GM19043 (cell line): ENCODE data around the gene LBHD1.
"Not testable (repeated sequence)": the region's sequence is repeated elsewhere in the genome, so short reads cannot be mapped to it uniquely, and the experiment has no call there.

Source experiments
- ATAC-seq: cut with Tn5 transposase; IDR thresholded peaks from one replicate; pipeline ENCODE4 v1.9.1; 2021; ENCODE audit warnings: low read depth; ENCODE audit not compliant: unreplicated experiment

The LBHD1 gene

DNA sequence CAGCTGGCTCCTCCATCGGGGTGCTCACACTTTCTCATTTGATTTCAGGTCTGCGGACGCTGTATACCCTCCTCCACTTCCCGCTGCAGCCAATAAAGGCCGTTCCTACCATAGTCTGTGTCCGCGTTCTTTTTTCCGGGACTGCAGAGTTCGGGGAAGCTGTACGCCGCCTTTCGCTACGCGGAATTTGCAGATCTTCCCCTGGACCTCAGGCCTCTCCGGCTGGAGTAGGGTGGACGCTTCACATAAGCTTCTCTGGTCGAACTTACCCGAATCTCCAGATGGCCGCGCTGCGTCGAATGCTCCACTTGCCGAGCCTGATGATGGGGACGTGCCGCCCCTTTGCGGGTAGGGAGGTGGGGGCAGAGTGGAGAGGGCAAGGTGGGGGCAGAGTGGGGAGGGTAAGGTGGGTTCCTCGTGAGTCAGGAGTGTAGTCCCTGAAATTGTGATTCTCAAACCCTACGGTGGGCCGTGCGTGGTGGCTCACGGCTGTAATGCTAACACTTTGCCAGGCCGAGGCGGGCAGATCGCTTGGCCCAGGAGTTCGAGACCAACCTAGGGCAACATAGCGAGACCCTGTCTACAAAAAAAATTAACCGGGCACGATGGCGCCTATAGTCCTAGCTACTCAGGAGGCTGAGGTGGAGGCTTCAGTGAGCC is 6.3 kb downstream of the LBHD1 start:
- no peak for ATAC-seq

DNA sequence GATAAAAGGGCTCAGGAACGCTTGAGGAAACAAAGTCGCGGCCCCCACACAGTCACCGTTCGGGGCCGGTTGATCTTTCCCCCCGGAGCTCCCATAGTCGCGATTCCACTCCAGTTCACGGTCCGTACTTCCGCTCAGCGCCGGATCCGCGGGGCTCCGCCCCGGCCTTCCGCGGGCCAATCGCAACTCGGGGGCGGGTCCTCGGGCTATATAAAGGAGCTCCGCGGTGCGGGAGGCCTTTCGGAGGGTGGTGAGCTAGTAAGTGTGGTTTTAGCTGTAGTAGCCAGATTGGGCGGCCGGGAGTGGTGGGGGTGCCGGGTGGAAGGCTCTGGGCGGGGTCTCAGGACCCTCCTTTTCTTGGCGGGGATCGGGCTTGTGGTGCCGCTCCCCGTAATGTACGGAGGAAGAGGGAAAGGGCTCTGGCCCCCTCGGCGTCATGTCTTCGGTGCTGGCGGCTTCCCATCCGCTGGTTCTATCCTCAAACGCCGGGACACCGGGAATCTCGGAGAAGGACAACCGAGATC is 6.9 kb downstream of the LBHD1 start, which contains the start of the genes C11orf98 and CSKMT:
Gene C11orf98, minus strand, starts transcription at position 136 of the 524 bp plus-strand sequence. Its CDS starts 41 bp downstream, at position 95.
Gene CSKMT, plus strand, starts transcription at position 238 of the 524 bp plus-strand sequence. CDS start 568 bp downstream, outside the sequence.
- ATAC-seq: peak; percentile 82

DNA sequence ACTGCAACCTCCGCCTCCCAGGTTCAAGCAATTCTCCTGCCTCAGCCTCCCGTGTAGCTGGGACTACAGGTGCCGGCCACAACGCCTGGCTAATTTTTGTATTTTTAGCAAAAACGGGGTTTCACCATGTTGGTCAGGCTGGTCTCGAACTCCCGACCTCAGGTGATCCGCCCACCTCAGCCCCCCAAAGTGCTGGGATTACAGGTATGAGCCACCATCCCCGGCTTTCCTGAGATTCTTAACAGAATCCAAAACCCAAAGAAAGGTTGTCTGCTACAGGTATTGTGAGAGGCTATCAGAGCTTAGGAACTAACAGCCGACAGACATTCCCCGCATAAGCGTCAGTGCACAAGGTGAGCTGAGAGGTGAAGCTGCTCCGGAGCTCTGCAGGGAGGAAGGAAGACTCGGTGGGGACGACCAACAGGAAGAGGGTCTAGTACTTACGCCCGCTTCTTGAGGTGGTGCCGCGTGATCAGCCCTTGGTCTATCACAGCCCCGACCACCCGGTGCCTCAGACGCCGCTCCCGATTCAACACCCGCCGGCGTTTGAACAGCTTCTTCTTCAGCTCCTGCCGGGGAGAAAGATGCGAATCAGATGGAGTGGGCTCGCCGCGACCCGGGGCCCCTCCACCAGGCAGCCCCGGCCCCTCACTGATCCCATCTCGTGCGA is 7.5 kb downstream of the LBHD1 start:
- ATAC-seq: peak; percentile 35

DNA sequence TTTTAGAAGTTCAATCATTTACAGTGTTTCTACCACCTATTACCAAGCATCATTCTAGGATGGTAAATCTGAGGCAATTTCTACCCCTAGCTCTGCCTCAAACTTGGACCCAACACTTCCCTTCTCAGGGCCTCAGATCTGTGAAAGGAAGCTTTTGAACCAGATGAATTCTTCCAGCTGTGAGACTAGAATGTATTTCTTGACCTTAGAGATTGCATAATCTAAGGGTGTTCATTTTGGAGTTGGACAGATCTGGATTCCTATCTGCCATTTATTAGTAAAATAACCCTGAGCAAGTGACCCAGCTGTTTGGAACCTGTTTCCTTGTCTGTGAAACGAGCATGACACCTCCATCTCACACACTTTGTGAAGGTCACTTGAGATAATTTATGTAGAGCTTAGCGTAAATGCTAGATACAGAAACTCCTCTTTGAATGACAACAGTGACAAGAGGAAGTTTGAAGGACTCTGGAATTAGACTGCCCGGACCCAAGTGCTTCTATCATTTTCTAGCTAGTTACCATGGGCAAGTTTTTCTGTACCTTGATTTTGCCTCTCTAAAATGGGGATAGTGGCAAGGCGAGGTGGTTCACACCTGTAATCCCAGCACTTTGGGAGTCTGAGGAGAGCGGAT is 15.2 kb downstream of the LBHD1 start:
- no peak for ATAC-seq

DNA sequence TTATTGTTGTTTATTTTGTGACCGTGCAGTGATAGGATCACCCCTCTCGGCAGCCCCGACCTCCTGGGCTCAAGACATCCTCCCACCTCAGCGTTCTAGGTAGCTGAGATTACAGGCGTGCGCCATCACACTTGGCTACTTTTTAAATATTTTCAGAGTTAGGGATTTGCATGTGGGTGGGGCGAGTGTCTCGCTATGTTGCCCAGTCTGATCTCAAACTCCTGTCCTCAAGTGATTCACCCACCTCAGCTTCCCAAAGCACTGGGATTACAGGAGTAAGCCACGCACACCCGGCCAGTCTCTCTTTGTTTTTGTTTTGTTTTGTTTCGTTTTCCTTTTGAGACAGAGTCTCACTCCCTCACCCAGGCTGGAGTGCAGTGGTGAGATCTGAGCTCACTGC is 17.8 kb downstream of the LBHD1 start:
- ATAC-seq: no peak

DNA sequence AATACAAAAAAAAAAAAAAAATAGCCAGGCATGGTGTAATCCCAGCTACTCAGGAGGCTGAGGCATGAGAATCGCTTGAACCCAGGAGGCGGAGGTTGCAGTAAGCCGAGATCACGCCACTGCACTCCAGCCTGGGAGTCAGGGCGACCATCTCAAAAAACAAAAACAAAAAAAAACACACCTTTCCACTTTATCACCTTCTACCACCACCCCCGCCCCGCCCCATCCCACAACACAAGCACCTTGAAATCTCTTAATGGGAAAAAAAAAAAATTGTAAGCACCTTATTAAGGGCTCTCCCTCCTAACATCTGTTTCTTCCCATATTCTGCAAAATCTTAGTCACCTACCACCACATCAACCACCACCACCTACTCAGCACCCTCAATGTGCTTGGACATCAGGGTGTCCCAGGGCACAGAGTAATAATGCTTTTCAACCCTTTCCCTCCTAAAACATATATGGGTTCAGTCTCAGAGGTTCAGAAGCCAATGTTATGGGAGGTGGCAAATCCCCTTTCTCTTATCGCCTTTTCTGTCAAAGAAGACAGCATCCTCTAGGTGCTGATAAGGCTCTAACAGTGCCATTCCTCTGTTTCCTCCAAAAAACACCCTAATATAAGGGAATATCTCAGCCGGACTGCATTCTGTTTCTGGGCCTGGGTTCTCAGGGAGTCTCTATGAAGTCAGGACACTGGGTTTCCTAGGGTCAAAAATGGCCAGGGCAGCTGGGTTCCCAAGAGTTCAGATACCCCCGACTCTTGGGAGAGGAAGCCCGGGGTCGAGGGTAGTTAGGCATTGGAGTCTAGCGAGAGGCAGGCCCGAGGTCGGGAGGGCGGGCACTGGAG is 19.7 kb downstream of the LBHD1 start:
- ATAC-seq: peak; percentile 15

DNA sequence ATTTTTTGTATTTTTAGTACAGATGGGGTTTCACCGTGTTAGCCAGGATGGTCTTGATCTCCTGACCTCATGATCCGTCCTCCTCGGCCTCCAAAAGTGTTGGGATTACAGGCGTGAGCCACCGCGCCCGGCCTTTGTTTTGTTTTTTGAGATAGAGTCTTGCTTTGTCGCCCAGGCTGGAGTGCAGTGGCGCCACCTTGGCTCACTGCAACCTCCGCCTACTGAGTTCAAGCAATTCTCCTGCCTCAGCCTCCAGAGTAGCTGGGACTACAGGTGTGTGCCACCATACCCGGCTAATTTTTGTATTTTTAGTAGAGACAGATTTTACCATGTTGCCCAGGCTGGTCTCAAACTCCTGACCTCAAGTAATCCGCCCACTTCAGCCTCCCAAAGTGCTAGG is 21.8 kb downstream of the LBHD1 start:
- not testable (repeated sequence) for ATAC-seq

DNA sequence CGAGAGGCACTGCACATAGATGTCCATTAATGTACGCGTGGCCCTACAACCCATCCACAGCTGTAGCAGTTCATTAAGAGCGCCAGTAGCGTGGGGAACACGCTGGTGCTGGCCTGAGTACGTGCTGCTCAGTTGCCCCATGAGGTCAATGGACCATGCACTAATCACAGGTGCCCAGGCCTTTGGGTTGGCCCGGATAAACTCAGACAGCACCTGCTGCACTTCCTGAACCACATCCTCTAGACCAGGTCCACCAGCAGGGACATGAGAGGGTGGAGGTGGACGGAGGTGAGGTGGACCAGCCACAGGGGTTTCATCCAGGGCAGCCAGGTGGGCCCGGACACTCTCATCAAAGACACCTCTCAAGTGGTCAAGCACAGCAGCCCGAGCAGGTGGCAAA is 22.6 kb downstream of the LBHD1 start:
- ATAC-seq: no peak

DNA sequence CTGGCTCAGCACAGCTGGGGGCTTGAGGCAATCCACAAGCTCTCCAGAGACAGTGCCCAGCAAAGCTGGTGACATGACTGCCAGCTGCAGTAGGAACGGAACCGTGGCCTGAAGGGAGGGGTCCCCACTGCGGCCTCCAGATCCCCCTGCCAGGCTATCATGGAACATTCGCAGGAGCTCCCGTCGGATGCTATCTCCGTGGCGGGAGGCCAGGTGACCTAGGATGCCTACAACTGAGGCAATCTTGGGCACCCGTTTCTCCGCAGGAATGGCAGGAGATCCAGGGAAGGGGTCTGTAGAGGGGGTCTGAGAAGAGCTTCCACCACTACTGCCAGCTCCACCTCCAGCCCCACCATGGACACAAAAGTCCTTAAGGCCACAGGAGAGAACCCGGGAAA is 23.1 kb downstream of the LBHD1 start:
- ATAC-seq: no peak

DNA sequence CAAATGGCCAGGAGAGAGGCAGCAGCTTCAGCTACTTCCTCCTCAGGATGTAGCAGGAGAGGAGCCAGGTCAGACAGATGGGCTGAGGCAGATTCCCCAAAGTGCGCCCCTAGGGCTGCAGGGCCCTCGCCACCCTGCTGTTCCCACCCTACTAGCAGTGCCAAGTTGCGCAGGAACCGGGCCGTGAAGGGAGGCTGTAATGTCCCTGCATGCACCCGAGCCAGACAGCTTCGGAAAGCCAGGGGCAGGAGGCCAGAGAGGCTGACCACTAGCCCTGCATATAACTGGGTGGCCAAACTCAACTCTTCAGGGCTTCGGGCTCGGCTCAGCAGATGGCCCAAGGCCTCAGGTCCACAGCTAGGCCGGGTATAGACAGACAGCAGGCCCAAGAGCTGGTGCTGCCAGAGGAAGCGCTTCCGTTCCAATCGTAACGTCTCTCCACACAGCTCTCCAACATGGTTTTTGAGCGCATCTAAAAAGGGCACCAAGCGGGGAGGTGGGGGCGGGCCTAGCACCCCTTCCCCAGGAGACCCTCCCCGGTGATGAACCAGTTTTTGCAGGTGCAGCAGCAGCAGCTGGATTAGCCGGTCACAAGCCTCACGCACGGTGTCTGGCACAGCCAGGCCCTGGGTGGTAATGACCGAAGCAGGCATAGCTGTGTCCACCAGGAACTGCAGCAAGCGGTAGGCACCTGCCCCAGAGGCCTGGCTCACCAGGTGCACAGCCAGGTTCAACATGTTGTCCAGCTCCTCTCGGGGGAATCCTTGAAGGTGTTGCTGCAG is 23.7 kb downstream of the LBHD1 start:
- no peak for ATAC-seq

DNA sequence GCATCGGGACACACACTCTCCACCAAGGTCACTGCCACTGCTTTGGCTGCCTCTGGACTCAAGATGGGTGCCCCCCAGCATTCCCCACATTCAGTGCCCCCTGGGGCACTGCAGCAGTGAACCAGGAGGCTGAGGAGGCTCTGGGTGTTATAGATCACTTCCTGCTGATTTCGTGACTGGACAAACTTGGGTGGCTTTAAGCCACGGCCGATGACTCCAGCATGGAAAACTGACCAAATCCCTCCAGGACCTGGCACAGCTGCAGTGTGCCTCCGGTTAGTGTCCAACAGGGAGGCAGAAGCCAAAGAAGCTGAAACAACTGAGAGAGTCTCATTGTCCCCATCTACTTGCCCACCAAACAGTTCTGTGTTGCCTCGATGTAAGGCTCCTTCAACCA is 24.5 kb downstream of the LBHD1 start:
- ATAC-seq: no peak

DNA sequence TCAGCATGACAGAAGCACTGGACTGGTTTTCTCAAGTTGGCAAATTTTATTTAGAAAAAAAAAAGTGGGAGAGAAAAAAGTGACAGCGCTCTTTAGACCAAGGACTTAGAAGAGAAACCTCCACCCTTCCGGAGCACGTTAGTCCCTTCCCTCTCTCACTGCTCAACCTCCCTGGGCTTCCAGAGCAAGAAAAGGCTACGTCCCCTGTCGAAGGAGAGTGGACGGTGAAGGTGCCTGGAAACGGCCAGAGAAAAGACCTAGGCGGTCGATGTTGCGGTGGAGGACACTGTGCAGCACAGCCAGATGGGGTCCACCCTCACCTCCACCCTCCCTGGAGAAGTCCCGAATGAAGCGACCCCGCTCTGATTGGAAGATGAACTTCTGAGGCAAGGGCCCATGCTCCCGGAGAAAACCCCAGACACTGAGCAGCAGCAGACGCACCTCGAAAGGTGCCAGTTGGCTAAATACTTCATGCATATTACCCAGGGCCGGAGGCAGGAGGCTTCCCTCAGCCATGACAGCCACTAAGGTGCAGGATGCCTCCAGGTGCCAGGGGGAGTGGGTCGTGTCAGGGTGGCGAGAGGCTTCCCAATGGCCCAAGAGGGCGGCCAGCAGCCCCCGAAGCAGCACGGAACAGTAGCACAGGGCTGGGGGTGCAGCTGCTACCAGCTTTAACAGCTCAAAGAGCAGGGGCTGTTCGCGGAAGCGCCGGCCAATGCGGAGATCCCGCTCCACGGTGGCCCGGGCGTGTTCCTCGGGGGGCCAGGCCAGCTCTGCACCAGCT is 25.1 kb downstream of the LBHD1 start:
- no peak for ATAC-seq

DNA sequence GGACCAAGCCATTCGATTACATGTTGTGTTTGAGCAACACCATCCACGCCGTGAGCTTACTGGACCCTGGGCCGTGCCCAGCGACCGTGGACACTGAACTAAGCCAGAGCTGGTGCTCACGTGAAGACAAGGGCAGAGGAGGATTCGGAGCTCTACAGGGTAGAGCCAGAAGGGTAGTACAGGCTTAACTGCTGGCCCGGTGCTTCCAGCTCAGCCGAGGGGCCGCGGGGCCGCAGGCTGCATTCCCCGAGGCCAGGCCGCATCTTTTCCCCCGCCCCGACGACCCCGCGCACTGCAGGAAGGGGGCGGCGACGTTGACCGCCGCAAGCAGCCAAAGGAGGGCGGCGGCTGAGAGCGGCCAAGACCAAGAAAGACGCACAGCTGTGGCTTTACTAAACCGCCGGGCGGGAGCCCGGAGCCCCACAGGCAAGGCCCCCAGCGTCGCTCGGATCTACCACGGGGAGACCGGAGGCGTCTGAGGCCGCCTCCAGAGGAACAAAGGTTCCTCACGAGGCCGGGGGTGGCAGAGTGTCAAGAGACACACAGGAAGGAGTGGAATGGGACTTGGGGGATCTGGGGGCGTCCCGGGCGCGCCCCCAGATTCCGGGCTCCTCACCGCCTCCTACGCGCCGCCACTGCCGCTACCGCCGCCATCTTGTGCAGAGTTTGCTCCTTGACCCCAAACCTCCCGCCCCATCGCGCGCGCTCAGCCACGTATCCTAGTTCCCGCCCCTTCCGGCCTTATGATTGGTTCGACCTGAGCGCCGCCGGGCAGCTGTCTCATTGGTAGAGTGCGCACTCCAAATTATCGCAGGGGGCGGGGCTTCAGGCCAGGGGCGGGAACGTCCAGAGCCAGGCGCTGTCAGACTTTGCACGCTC is 25.9 kb downstream of the LBHD1 start, which contains the start of gene GANAB:
Gene GANAB, minus strand, starts transcription at position 668 of the 879 bp plus-strand sequence. Its CDS starts 14 bp downstream, at position 654.
- ATAC-seq: peak; percentile 96

DNA sequence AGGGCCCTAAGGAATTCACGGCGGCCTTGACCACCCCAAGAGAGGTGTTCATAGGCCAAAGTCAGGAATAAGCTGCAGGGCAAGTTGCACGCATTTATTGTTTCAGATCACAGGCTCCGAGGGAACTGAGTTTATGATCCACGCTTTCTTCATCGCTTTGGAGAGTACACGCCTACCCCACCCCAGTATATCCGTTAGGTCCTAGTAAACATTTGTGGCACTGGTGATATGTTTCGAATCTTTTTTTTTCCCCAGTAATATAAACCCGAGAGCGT is 26.5 kb downstream of the LBHD1 start:
- ATAC-seq: no peak

DNA sequence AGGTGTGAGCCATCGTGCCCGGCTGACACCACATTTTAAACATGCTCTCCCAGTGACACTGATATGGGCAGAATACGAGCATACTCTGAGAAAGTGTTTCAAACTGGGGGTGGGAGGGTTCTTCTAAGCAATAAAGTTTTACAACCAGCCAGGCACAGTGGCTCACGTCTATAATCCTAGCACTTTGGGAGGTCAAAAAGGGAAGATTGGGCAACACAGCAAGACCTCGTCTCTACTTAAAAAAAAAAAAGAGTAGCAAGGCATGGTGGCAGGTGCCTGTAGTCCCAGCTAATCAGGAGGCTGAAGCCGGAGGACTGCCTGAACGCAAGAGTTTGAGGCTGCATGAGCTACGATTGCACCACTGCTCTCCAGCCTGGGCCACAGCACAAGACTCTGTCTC is 27.8 kb downstream of the LBHD1 start:
- no peak for ATAC-seq

DNA sequence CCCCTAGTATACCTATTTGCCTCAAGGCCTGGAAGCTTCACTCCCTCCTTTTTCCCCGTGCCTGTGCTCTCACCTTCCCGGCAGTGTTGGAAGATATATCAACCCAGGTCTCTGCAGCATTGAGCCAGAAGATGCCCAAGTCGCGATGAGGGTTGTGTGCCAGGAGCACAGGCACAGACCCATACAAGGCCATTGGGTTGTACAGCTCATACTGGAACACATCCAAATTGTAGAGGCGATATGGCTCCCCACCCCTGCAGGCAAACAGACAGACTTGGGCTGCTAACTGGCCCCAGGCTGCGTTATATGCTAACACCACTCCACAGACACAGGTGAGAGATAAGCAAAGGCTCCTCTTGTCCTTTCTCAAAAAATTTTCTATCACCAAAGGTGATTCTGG is 39.6 kb downstream of the LBHD1 start:
- ATAC-seq: no peak

DNA sequence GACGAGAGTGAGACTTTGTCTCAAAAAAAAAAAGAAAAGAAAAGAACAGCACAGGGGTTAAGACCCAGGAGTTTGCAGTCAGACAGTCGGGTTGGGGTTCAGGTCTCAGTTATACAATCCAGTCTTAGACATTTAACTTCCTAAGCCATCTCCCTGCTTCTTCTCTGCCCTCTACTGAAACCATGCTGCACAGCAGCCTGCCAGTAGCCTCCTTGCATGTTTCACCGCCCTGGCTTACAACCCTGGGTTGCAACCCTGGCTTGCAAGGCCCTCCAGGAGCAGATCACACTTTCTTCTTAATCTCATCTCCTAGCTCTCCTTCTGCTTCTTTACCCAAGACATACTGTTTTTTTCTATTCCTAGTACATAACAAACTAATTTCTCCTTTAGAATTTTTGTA is 44.4 kb downstream of the LBHD1 start:
- no peak for ATAC-seq

DNA sequence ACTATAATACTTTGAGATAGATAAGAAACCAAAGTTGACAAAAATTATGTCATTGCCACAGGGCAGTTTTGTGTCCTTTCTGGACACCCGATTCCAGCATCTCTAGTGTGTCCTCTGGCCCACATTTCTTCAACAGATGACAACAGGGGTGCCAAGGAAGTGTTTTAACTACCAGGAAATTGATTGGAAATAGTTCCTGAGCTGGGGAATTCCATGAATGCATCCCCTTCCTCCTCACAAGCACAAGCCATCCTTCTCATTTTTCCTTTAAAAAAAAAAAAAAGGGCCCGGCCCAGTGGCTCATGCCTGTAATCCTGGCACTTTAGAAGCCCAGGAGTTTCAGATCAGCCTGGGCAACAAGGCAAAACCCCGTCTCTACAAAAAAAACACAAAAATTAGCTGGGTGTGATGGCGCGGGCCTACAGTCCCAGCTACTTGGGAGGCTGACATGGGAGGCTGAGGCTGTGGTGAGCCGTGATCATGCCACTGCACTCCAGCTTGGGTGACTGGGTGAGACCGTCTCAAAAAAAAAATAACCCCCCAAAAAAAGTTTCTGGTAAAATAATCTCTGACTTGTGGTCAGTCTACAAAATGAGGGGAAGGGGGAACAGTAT is 49.5 kb downstream of the LBHD1 start:
- ATAC-seq: no peak
